OCI-LY3 (cell line): ENCODE results near the gene SLC35D3.
"Not testable (repeated sequence)": the region's sequence is repeated elsewhere in the genome, so short reads cannot be mapped to it uniquely, and the experiment has no call there.

ENCODE experiments used
- H2AFZ ChIP-seq: fragments of 200-600, 300-600 bp; shearing (Covaris generic); 2 replicates; pipeline ENCODE4 v1.6.0; 2014; ENCODE audit warnings: antibody characterized with exemption, low read depth, low read length
- H3K27ac ChIP-seq: fragments of 200-600, 300-600 bp; sonication (generic); 2 replicates; pipeline ENCODE4 v1.5.1; 2014; ENCODE audit warnings: mild to moderate bottlenecking, low read length, moderate library complexity, mixed read lengths
- H3K27me3 ChIP-seq: fragments of 200-600, 300-600 bp; sonication (generic); 2 replicates; pipeline ENCODE4 v1.6.1; 2014; ENCODE audit warnings: low read depth, low read length, mixed read lengths
- H3K36me3 ChIP-seq: fragments of 200-600, 300-600 bp; sonication (generic); replicated peaks from 2 replicates; pipeline ENCODE3; 2014; ENCODE audit warnings: low read depth, low read length, mixed read lengths
- H3K4me1 ChIP-seq: fragments of 300-600, 200-600 bp; sonication (generic); 2 replicates; pipeline ENCODE4 v1.6.1; 2014; ENCODE audit warnings: low read length, mixed read lengths
- H3K4me2 ChIP-seq: fragments of 200-600, 300-600 bp; sonication (generic); 2 replicates; pipeline ENCODE4 v1.6.1; 2014; ENCODE audit warnings: low read length, mixed read lengths
- H3K4me3 ChIP-seq: fragments of 300-600, 200-600 bp; sonication (generic); 2 replicates; pipeline ENCODE4 v1.5.1; 2014; ENCODE audit warnings: antibody characterized with exemption, mild to moderate bottlenecking, low read length, moderate library complexity
- H3K79me2 ChIP-seq: fragments of 300-600, 200-600 bp; shearing (Covaris generic); 2 replicates; pipeline ENCODE4 v1.6.1; 2014; ENCODE audit warnings: mild to moderate bottlenecking, low read length, mixed read lengths
- H3K9ac ChIP-seq: fragments of 300-600, 200-600 bp; shearing (Covaris generic); 2 replicates; pipeline ENCODE4 v1.6.0; 2014; ENCODE audit warnings: mild to moderate bottlenecking, low read length, moderate library complexity
- H3K9me3 ChIP-seq: fragments of 200-600, 300-600 bp; shearing (Covaris generic); 2 replicates; pipeline ENCODE4 v1.6.1; 2014; ENCODE audit warnings: low read length, mixed read lengths; ENCODE audit not compliant: insufficient read depth
- H4K20me1 ChIP-seq: fragments of 200-600, 300-600 bp; sonication (generic); 2 replicates; pipeline ENCODE4 v1.6.1; 2016; ENCODE audit warnings: low read length, mixed read lengths; ENCODE audit not compliant: insufficient read depth
- EZH2phosphoT487 ChIP-seq: fragments of 200-600 bp; shearing (Covaris generic); IDR thresholded peaks from 2 replicates; pipeline ENCODE4 v1.6.1; 2018; ENCODE audit warnings: antibody characterized with exemption, mixed run types, low read depth
- TF ChIP-seq, protein P1 (sequence below): fragments of 200-600, 300-600 bp; sonication (generic); IDR thresholded peaks from 2 replicates; pipeline ENCODE4 v1.5.1; 2014; ENCODE audit warnings: antibody characterized with exemption, low read length, low read depth

Gene SLC35D3

DNA sequence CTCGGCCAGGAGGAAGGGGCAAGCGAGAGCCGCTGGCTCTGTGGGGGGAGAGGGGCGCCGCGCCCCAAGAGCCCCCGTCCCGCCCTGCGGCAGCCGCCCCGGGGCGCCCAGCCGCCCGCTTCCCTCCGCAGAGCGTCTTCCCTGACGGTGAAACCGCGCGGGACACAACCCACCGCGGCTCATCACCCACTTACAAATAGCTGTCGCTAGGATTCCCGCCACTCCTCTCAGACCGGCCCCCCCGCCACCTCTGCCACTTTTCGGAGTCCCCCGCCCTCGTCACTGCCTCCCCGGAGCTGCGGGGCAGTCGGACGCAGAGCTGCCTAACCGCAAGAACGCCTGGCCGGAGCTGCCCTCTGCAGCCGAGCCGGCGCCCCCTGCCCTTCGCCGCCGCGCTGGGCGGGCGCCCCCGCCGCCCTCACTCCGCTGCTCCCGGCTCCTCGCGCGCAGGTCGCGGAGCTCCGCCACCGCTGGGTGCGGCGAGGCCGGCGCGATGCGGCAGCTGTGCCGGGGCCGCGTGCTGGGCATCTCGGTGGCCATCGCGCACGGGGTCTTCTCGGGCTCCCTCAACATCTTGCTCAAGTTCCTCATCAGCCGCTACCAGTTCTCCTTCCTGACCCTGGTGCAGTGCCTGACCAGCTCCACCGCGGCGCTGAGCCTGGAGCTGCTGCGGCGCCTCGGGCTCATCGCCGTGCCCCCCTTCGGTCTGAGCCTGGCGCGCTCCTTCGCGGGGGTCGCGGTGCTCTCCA lies at the start of gene SLC35D3:
SLC35D3 (plus strand) TSS at position 366 of the 749 bp plus-strand sequence; CDS start at position 494, 128 bp downstream.
- no peaks in the 10 kb centered on the region for H3K79me2 ChIP-seq
- no peak within 1 kb of the TSS for H3K4me3 ChIP-seq
- H3K9me3 ChIP-seq: no peaks in the 10 kb centered on the region
- no peak within 1 kb of the TSS for H3K9ac ChIP-seq
- no peaks in the 10 kb centered on the region for H3K27me3 ChIP-seq
- no peaks in the 10 kb centered on the region for H3K36me3 ChIP-seq
- TF ChIP-seq, protein P1, sequence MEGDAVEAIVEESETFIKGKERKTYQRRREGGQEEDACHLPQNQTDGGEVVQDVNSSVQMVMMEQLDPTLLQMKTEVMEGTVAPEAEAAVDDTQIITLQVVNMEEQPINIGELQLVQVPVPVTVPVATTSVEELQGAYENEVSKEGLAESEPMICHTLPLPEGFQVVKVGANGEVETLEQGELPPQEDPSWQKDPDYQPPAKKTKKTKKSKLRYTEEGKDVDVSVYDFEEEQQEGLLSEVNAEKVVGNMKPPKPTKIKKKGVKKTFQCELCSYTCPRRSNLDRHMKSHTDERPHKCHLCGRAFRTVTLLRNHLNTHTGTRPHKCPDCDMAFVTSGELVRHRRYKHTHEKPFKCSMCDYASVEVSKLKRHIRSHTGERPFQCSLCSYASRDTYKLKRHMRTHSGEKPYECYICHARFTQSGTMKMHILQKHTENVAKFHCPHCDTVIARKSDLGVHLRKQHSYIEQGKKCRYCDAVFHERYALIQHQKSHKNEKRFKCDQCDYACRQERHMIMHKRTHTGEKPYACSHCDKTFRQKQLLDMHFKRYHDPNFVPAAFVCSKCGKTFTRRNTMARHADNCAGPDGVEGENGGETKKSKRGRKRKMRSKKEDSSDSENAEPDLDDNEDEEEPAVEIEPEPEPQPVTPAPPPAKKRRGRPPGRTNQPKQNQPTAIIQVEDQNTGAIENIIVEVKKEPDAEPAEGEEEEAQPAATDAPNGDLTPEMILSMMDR: no peak
- no peak for TF ChIP-seq EZH2phosphoT487
- H3K4me1 ChIP-seq: no peaks in the 10 kb centered on the region
- no peak within 1 kb of the TSS for H3K4me2 ChIP-seq
- H3K27ac ChIP-seq: no peak within 1 kb of the TSS
- no peak within 1 kb of the TSS for H2AFZ ChIP-seq
- H4K20me1 ChIP-seq: no peaks in the 10 kb centered on the region

DNA sequence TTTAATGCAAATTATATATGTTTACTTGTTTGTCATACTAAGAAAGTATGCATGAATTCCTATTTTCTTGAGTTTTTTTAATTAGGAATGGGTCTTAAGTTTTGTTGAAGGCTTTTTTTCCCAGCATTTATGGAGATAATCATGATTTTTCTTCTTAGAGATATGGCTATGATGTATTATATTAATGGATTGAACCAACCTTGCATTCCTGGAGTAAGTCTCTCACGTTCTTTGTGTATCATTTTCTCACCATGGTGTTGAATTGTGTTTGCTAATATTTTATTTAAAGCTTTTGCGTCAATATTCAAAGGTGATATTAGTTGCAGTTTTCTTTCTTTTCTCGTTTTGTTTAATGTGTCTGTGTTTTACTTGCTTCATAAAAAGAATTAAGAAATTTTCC lies 48.4 kb upstream of the SLC35D3 start:
- Histone ChIP-seq H3K79me2 (no peaks in the 10 kb centered on the region), H3K9ac (no peak overlapping the region), H3K27me3 (no peaks in the 10 kb centered on the region), H2AFZ (no peak overlapping the region), H3K9me3 (peaks cover 9% of the 10 kb centered on the region; the same call in 1 of the 2 replicates), H4K20me1 (no peaks in the 10 kb centered on the region), H3K36me3 (peaks cover 14% of the 10 kb centered on the region), H3K4me1 (no peaks in the 10 kb centered on the region), H3K4me3 (no peak overlapping the region), H3K27ac (no peak overlapping the region), H3K4me2 (no peak overlapping the region)
- no peak for TF ChIP-seq EZH2phosphoT487
- TF ChIP-seq, protein P1: no peak

DNA sequence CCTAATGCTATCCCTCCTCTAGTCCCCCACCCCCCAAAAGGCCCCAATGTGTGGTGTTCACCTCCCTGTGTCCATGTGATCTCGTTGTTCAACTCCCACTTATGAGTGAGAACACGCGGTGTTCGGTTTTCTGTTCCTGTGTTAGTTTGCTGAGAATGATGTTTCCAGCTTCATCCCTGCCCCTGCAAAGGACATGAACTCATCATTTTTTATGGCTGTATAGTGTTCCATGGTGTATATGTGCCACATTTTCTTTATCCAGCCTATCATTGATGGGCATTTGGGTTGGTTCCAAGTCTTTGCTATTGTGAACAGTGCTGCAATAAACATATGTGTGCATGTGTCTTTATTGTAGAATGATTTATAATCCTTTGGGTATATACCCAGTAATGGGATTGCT lies 45.6 kb upstream of the SLC35D3 start:
- H3K27me3 ChIP-seq, H3K9me3 ChIP-seq, H3K4me1 ChIP-seq, H3K27ac ChIP-seq, H3K4me2 ChIP-seq, H2AFZ ChIP-seq, H3K9ac ChIP-seq, H3K4me3 ChIP-seq, H4K20me1 ChIP-seq, H3K79me2 ChIP-seq: not testable (repeated sequence)
- peaks cover 14% of the 10 kb centered on the region for H3K36me3 ChIP-seq

- Histone ChIP-seq H3K4me3 (no peak overlapping the region), H3K27me3 (no peaks in the 10 kb centered on the region), H2AFZ (no peak overlapping the region), H3K9me3 (no peaks in the 10 kb centered on the region), H3K27ac (no peak overlapping the region), H3K79me2 (no peaks in the 10 kb centered on the region), H4K20me1 (no peaks in the 10 kb centered on the region), H3K9ac (no peak overlapping the region), H3K4me2 (no peak overlapping the region), H3K4me1 (peaks cover 4% of the 10 kb centered on the region), H3K36me3 (no peaks in the 10 kb centered on the region)
- TF ChIP-seq EZH2phosphoT487: no peak
- TF ChIP-seq, protein P1: no peak
Observed at GRCh38 chr6:136880748-136881460, 41.2 kb upstream of the SLC35D3 start.
